Progenitor cell of endocrine pancreas (in vitro differentiated cells): ENCODE data around the gene PSMD7. TPM values are rescaled to one million over a fixed set of nuclear protein-coding genes. Genes with fewer than 3 reads are reported as not detected.

ENCODE experiments used
- DNase-seq: peaks from one replicate; pipeline ENCODE4 v3.0.0; 2021; ENCODE audit warnings: low spot score; ENCODE audit not compliant: unreplicated experiment
- H3K27ac Mint-ChIP-seq: 2 replicates; pipeline ENCODE4 v1.8.0; 2021; ENCODE audit warnings: mild to moderate bottlenecking, moderate library complexity, mixed read lengths
- H3K27me3 Mint-ChIP-seq: 2 replicates; pipeline ENCODE4 v1.8.0; 2021; ENCODE audit warnings: mixed read lengths
- H3K36me3 Mint-ChIP-seq: 2 replicates; pipeline ENCODE4 v1.8.0; 2022; ENCODE audit warnings: mixed read lengths; ENCODE audit not compliant: insufficient read depth
- H3K4me1 Mint-ChIP-seq: 2 replicates; pipeline ENCODE4 v1.8.0; 2021; ENCODE audit warnings: low read depth, mixed read lengths
- H3K4me3 Mint-ChIP-seq: 2 replicates; pipeline ENCODE4 v1.8.0; 2021; ENCODE audit warnings: low read depth, mild to moderate bottlenecking, moderate library complexity, mixed read lengths
- H3K9me3 Mint-ChIP-seq: 2 replicates; pipeline ENCODE4 v1.8.0; 2021; ENCODE audit warnings: low read depth, mixed read lengths
- CTCF ChIP-seq: fragments of 200-600 bp; sonication (generic); IDR thresholded peaks from one replicate; pipeline ENCODE4 v1.5.0; 2021; ENCODE audit warnings: antibody characterized with exemption, mild to moderate bottlenecking; ENCODE audit not compliant: unreplicated experiment
- long read RNA-seq: library from polyadenylated mRNA; unstranded; transcript quantifications from one replicate; pipeline ENCODE4 v2.0.0, GENCODE V29; 2020
- total RNA-seq: library from RNA; stranded (reverse); gene quantifications from 2 replicates; pipeline ENCODE4 v1.2.1, GENCODE V29; 2021

Gene PSMD7
- 87.6 and 92.9 TPM in 2 replicates for total RNA-seq
- long read RNA-seq, transcript PSMD7-201 (7 exons, 1,670 nt): major isoform, 192 of 242 reads
- long read RNA-seq, transcript PSMD7-205 (6 exons, 931 nt): minor isoform, 9 of 242 reads
- long read RNA-seq, partial matches to known transcripts: 5 of 242 reads
- long read RNA-seq, other reads (novel, unspliced or antisense): 36 of 242 reads

GRCh38 chr16:74296432-74297144 lies at the start of gene PSMD7:
PSMD7 (plus strand) TSS chr16:74296814; CDS start chr16:74296915, 101 bp downstream.
- H3K36me3 Mint-ChIP-seq: peaks cover 7% of the 10 kb centered on the region

GRCh38 chr16:74249254-74249653 lies 47.4 kb upstream of the PSMD7 start:
- TF ChIP-seq CTCF: no peak
- Mint-ChIP-seq H3K4me3 (no peak overlapping the region), H3K4me1 (no peaks in the 10 kb centered on the region), H3K36me3 (no peaks in the 10 kb centered on the region), H3K9me3 (no peaks in the 10 kb centered on the region), H3K27me3 (peaks cover 11% of the 10 kb centered on the region), H3K27ac (no peak overlapping the region)
- DNase-seq: no peak

More at GRCh38 chr16:74296432-74297144, at the start of gene PSMD7:
- TF ChIP-seq CTCF: no peak
- peak within 1 kb of the TSS; percentile 87 for H3K4me3 Mint-ChIP-seq
- peak; percentile 77 for DNase-seq
- H3K4me1 Mint-ChIP-seq: peaks cover 20% of the 10 kb centered on the region
- H3K27ac Mint-ChIP-seq: peak within 1 kb of the TSS; percentile 97
- no peaks in the 10 kb centered on the region for H3K27me3 Mint-ChIP-seq
- H3K9me3 Mint-ChIP-seq: peaks cover 5% of the 10 kb centered on the region

GRCh38 chr16:74249846-74250245 lies 46.8 kb upstream of the PSMD7 start:
- TF ChIP-seq CTCF: no peak
- H3K9me3 Mint-ChIP-seq: no peaks in the 10 kb centered on the region
- no peaks in the 10 kb centered on the region for H3K36me3 Mint-ChIP-seq
- no peak for DNase-seq
- peaks cover 11% of the 10 kb centered on the region for H3K27me3 Mint-ChIP-seq
- no peaks in the 10 kb centered on the region for H3K4me1 Mint-ChIP-seq
- H3K4me3 Mint-ChIP-seq: no peak overlapping the region
- no peak overlapping the region for H3K27ac Mint-ChIP-seq

- H3K27ac Mint-ChIP-seq: no peak overlapping the region
- no peak for DNase-seq
- H3K9me3 Mint-ChIP-seq: no peaks in the 10 kb centered on the region
- TF ChIP-seq CTCF: no peak
- H3K4me1 Mint-ChIP-seq: no peaks in the 10 kb centered on the region
- no peak overlapping the region for H3K4me3 Mint-ChIP-seq
- peaks cover 11% of the 10 kb centered on the region for H3K27me3 Mint-ChIP-seq
- H3K36me3 Mint-ChIP-seq: no peaks in the 10 kb centered on the region
These were observed 44.3 kb upstream of the PSMD7 start for GRCh38 chr16:74252329-74252728.

- no peak for TF ChIP-seq CTCF
- Mint-ChIP-seq H3K36me3 (no peaks in the 10 kb centered on the region), H3K9me3 (no peaks in the 10 kb centered on the region), H3K4me1 (no peaks in the 10 kb centered on the region), H3K27me3 (peaks cover 4% of the 10 kb centered on the region), H3K27ac (no peak overlapping the region), H3K4me3 (no peak overlapping the region)
- no peak for DNase-seq
These were observed 43.3 kb upstream of the PSMD7 start for GRCh38 chr16:74253161-74253938.
